Endothelial cell (in vitro differentiated cells): ENCODE results near the gene CCSER1. TPM values are rescaled to one million over a fixed set of nuclear protein-coding genes. Genes with fewer than 3 reads are reported as not detected.

ENCODE experiments used
- DNase-seq: peaks from one replicate; pipeline ENCODE4 v3.0.0; 2021; ENCODE audit warnings: low spot score
- H3K27ac Mint-ChIP-seq: one replicate; pipeline ENCODE4 v1.8.0; 2021; ENCODE audit warnings: mixed read lengths, inconsistent platforms; ENCODE audit not compliant: unreplicated experiment
- H3K27me3 Mint-ChIP-seq: one replicate; pipeline ENCODE4 v1.8.0; 2021; ENCODE audit warnings: mild to moderate bottlenecking, moderate library complexity, mixed read lengths, inconsistent platforms; ENCODE audit not compliant: unreplicated experiment
- H3K36me3 Mint-ChIP-seq: one replicate; pipeline ENCODE4 v1.8.0; 2021; ENCODE audit warnings: mild to moderate bottlenecking, low read depth, mixed read lengths, inconsistent platforms; ENCODE audit not compliant: unreplicated experiment
- H3K4me1 Mint-ChIP-seq: one replicate; pipeline ENCODE4 v1.8.0; 2021; ENCODE audit warnings: mild to moderate bottlenecking, mixed read lengths, inconsistent platforms; ENCODE audit not compliant: unreplicated experiment
- H3K4me3 Mint-ChIP-seq: one replicate; pipeline ENCODE4 v1.8.0; 2021; ENCODE audit warnings: mild to moderate bottlenecking, mixed read lengths, inconsistent platforms; ENCODE audit not compliant: unreplicated experiment
- H3K9me3 Mint-ChIP-seq: one replicate; pipeline ENCODE4 v1.8.0; 2021; ENCODE audit warnings: mixed read lengths, inconsistent platforms; ENCODE audit not compliant: unreplicated experiment
- CTCF ChIP-seq: fragments of 200-600 bp; sonication (generic); IDR thresholded peaks from one replicate; pipeline ENCODE4 v1.5.0; 2021; ENCODE audit warnings: antibody characterized with exemption; ENCODE audit not compliant: unreplicated experiment
- total RNA-seq: library from RNA; stranded (reverse); fragmentation: NEBNext Ultra II Directional; extraction: Animal tissue kit (Norgen Biotek cat#: 25700); gene quantifications from one replicate; pipeline ENCODE4 v1.2.1, GENCODE V29; 2021; ENCODE audit not compliant: unreplicated experiment

The CCSER1 gene
- total RNA-seq, 1 donor from 2014 or later = 3.0 TPM

GRCh38 chr4:91243132-91243531 lies 1115.9 kb downstream of the CCSER1 start:
- TF ChIP-seq CTCF = no peak
- Mint-ChIP-seq H3K4me1 (peaks cover 3% of the 10 kb centered on the region), H3K36me3 (no peaks in the 10 kb centered on the region), H3K4me3 (no peak overlapping the region), H3K27ac (no peak overlapping the region), H3K9me3 (no peaks in the 10 kb centered on the region), H3K27me3 (peaks cover 1% of the 10 kb centered on the region)
- no peak for DNase-seq

- Mint-ChIP-seq H3K27me3 (no peaks in the 10 kb centered on the region), H3K9me3 (no peaks in the 10 kb centered on the region), H3K4me1 (no peaks in the 10 kb centered on the region), H3K4me3 (no peak overlapping the region), H3K27ac (no peak overlapping the region), H3K36me3 (no peaks in the 10 kb centered on the region)
- TF ChIP-seq CTCF = no peak
- no peak for DNase-seq
Observed at GRCh38 chr4:91256043-91256442, 1128.8 kb downstream of the CCSER1 start.

GRCh38 chr4:91256751-91257150 lies 1129.6 kb downstream of the CCSER1 start:
- H3K9me3 Mint-ChIP-seq = no peaks in the 10 kb centered on the region
- H3K4me3 Mint-ChIP-seq = no peak overlapping the region
- TF ChIP-seq CTCF = no peak
- H3K36me3 Mint-ChIP-seq = no peaks in the 10 kb centered on the region
- no peak for DNase-seq
- no peak overlapping the region for H3K27ac Mint-ChIP-seq
- H3K4me1 Mint-ChIP-seq = no peaks in the 10 kb centered on the region
- no peaks in the 10 kb centered on the region for H3K27me3 Mint-ChIP-seq

- H3K4me1 Mint-ChIP-seq = no peaks in the 10 kb centered on the region
- H3K9me3 Mint-ChIP-seq = no peaks in the 10 kb centered on the region
- H3K4me3 Mint-ChIP-seq = no peak overlapping the region
- H3K36me3 Mint-ChIP-seq = no peaks in the 10 kb centered on the region
- H3K27ac Mint-ChIP-seq = no peak overlapping the region
- TF ChIP-seq CTCF = no peak
- DNase-seq = no peak
- no peaks in the 10 kb centered on the region for H3K27me3 Mint-ChIP-seq
Observed at GRCh38 chr4:91257721-91258120, 1130.5 kb downstream of the CCSER1 start.

- Mint-ChIP-seq H3K27me3 (no peaks in the 10 kb centered on the region), H3K36me3 (no peaks in the 10 kb centered on the region), H3K4me1 (no peaks in the 10 kb centered on the region), H3K4me3 (no peak overlapping the region), H3K27ac (no peak overlapping the region), H3K9me3 (no peaks in the 10 kb centered on the region)
- DNase-seq = no peak
- TF ChIP-seq CTCF = no peak
Observed at GRCh38 chr4:91258326-91258725, 1131.1 kb downstream of the CCSER1 start.
